Measurements from ENCODE around the gene ATP8B2.
A peak's percentile ranks its signal among the peaks of the same experiment; 100 is the strongest.
"Not testable (repeated sequence)": the region's sequence is repeated elsewhere in the genome, so short reads cannot be mapped to it uniquely, and the experiment has no call there.

The ATP8B2 gene

DNA sequence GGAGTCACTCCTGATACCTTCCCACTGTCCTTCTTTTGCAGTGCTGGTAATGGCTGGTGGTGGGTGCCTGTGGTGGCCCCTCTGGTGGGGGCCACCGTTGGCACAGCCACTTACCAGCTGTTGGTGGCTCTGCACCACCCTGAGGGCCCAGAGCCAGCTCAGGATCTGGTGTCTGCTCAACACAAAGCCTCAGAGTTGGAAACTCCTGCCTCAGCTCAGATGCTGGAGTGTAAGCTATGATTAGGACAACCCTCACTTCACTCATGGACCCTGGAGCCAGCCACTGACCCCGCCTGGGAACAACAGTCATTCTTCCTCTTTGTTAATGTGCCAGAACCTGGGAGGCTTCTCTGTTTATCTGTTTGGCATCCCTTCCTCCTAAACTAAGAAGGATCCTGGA, 1.1 kb upstream of the ATP8B2 start:
- DNase-seq, result no peak

DNA sequence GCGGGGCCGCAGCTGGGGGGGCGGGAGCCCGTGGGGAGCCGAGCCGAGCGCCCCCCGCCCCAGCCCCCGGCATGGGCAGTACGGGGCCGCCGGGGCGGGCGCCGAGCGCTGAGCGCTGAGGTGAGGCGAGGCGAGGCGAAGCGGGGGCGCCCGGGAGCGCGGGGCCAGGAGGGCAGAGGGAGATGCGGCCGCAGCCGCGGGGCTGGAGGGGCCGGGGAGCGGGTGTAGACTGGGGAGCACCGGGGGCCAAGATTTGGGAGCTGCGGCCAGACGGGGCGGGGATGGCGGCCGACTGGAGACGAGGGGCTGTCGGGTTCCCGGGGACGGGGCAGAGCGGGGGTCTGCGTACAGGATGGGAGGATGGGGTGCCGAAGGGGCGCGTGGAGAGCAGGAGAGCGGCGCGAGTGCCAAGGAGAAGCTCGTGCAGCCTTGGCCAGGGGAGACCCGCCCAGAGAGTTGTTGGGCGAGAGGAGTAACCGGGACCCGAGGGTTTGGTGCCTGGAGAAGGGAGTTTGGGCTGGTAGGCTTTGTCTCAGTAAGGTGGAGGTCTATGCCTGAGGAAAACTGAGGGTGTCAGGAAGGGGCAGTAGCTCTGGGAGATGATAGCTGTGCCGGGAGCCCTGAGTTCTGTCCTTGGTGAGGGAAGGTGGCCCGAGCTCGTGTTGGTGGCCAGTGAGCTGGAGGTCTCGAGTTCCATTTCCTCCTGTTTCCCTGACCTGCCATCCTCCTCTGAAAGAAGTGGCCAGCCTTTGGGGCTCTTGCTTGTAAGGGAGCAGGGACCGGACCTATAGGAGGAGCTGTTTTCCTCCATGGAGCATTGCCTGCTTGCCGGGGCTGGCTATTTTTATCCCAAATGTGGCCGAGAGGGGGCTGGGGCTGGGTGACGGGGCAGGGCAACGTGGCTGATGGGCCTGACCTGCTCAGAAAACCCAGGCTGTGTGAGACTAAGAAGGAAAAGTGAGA, 539 bp downstream of the ATP8B2 start:
- DNase-seq, result no peak

DNA sequence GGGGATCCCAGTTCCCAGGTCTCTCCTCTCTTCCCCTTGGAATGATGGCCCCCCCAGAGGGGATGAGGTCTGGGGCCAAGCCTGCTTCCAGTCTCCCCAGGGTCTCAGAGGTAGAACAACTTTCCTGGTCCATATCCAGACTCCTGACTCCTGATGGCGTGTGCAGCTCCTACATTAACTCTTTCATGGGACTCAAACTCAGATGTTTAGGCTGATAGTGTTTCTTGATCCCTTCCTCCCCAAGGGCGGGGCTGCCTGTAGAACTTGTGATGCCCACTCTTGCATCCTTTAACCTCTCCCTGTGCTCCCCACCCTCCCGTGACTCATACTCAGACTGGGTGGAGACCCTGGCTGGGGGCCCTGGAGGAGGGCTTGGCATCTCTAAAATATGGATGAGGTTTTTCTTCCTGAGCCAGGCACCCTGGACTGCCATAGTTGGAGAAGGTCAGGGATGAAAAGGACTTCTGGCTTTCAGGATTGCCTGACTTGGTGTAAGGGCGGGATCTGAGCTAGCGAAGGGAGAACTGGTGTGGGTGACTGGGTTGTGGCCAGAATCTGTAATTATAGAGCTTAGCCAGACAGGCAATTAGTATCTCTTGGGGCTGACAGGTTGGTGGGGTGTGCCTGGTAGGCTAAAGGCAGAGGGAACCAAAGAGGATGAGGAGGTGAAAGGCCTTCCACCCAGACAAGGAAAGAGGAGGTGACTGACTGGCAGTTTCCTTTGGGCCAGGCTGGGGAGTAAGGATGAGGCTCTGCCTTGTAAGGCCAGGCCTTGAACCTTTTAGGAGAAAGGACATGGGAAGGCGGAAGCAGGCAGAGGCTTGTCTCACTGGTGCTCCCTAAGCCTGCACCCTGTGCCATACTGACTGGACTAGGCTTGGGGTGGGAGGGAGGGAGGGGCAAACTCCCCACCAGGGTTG, 1.5 kb downstream of the ATP8B2 start:
- no peak for DNase-seq

DNA sequence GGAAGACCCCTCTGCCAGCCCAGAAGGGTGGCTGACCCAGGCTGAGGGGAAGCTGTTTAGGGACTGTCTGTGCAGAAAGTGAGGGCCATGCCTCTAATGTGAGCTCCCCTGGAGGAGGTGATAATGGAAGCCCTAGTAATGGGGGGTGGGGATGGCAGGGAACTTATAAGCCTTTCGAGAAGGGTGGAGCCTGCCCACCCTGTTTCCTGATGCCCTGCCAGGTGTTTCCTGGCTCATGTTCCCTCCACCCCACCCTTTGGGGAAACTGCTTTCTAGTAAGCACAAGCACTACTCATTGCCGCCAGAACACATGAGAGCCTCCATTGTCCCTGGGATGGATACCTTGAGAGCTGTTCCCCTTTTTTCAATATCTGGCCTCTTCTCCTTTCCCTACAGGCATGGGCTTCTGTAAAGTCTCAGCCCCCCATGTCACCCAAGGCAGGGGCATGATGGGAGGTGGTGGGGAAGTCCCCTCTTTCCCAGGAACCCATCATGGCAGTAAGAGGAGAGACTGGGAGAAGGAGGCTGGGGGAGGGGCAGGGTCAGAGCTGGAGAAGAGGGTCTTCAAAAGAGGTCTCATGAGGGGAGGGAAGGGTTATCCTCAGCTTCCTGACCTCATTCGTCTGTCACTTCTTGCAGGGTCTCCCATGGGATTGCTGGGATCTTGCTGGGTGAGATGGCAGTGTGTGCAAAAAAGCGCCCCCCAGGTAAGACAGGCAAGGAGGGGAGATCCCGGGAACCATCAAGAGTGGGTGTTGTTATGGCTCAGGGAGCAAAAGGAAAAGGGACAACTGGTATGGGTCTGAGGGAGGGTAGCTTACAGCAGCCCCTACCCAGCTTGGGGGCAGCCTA, 2.4 kb downstream of the ATP8B2 start:
- DNase-seq, result peak; percentile 54

DNA sequence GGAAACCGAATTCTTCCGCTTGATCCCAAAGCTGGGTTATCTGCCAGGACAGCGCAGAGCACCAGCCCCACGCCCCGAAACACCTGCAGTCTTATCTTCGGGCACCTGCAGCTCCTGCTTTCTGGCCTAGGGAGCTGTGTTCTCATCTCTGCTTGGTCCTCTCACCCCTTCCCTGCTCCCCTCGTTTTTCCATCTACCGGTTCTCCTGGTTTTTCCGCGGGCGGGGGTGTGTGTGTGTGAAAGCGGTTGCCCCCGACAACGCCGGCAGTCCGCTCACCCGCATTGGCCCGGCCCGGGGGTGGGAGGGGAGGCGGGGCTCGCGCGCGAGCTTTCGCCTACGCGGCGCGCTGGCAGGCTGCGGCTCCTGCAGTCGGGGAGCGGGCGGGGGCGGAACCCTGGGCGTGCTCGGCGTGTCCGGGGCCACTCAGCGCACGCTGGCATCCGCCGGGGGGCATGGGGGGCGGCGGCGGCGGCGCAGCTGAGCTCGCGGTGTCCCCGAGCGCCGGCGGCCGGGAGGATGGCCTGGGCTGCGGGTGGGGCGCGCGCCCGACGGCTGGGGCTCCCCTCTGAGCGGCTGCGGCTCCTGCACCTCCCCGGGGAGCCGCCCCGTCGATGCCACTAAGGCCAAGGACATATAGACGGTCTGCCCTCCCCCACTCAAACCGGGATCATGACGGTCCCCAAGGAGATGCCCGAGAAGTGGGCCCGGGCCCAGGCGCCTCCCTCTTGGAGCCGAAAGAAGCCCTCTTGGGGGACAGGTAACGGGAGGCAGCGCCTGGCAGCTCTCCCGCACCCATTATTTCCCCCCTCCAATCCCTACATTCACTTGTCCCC, 3.2 kb downstream of the ATP8B2 start:
- DNase-seq, result peak; percentile 70

DNA sequence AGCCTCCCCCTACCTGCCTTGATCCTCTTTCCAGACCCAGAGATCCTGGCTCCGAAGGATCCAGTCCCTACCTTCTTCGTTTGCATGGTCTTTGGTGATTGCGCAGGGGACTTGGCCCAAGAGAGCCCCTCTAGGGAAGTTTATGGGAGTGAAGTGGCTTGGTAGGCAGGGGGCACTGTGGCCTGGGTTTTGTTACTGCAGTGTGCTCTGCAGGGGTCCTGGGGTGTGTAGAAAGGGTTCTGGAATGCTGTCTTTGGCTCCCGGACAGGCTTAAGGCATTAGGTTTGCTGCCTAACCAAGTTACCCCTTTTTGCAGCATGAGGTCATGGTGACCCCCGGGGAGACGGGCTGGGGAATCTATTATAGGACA, 3.8 kb downstream of the ATP8B2 start:
- no peak for DNase-seq

DNA sequence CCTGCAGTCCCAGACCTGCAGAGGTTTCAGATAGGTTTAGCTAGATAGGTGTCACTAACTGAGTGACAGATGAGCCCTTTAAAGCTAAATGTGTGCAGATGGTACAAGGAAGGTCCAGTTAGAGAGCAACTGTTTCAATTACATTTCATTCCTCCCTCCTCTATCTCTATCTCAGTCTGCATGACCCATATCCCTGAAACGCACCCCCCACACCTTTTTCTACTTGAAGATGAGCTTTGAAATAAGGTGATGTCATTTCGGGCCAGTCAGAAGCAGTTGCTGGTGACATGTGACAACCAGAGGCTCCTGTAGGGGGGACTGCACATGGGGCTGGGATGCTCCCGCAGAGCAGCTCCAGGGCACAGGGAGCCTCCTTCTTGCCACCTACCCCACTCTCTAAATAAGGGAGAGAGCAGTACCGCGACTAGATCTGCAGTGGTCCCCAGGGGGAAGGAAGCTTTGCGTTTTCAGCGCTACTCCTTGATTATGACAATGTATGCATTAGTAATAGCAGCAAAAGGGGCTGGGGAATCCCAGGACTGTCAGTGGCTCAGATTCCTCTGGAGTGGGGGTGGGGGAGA, 4.3 kb downstream of the ATP8B2 start:
- no peak for DNase-seq

DNA sequence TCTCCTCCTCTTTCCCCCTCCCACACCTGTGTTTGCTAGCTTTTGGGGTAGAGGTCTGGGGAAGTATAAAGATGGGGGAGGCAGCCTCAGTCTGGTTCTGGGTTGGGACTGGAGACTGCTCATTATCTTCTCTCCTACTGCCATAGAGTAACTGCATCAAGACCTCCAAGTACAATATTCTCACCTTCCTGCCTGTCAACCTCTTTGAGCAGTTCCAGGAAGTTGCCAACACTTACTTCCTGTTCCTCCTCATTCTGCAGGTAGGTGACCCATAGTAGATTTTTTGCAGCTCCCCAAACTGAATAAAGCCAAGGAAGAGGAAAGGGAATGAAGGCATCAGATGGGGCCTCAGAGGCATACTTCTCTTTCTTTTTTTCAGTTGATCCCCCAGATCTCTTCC, 5.3 kb downstream of the ATP8B2 start:
- DNase-seq, result no peak

DNA sequence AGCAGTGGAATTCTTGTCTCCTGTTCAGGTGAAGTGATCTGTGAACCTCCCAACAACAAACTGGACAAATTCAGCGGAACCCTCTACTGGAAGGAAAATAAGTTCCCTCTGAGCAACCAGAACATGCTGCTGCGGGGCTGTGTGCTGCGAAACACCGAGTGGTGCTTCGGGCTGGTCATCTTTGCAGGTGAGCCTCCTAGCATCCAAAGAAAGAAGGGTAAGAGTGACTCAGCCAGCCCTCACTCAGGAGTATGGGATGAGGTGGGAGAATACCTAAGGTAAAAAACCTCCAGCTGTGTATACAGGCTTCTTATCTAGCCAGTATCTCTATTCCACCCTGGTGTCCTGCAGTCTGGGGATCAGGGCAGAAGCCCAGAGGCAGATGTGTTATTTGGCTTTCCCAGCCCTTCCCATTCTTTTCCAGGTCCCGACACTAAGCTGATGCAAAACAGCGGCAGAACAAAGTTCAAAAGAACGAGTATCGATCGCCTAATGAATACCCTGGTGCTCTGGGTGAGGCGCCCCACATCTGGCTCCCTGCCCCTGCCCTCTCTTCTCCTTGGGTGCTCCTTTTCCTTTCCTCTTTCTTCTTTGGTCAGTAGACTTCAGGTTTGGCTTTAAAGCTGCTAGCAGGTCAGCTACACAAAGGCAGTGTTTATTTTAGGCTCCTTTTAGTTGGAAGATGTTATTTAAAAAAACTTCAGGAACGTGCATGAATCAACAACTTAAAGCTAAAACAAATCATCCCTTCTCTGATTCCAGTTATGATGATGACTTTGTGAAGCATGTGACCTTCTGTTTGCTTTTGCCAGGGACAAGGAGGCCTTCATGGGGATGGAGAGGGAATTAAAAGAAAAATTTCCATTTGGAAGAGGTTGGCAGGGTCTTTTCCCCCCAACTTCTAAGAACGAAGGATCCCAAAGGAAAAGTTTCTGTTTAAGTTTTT, 9.0 kb downstream of the ATP8B2 start:
- DNase-seq, result no peak

DNA sequence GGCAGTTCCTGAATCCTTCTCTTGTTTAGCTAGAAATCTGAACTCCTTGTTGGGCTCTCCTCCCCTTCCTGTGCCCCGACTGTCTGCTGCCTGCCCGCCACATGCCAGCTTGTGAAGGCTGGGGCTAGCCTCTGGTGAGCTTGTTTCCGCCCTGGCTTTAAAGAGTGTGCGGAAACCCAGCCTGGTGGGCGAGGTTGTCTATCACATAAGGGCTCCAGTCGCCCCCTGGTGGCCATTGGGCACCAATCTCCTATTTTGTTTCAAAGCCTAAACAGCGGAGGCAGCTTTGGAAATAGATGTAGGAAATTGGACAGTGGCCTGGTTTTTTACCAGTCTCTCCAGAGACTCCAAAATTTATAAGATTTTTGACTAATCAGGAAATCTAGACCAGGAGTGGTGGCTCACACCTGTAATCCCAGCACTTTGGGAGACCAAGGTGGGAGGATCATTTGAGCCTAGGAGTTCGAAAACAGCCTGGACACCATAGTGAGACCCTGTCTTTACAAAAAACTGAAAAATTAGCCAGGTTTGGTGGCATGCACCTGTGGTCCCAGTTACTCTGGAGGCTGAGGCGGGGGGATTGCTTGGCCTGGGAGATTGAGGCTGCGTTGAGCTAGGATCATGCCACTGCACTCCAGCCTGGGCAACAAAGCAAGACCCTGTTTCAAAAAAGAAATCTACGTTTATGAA, 9.8 kb downstream of the ATP8B2 start:
- peak; percentile 62 for DNase-seq

DNA sequence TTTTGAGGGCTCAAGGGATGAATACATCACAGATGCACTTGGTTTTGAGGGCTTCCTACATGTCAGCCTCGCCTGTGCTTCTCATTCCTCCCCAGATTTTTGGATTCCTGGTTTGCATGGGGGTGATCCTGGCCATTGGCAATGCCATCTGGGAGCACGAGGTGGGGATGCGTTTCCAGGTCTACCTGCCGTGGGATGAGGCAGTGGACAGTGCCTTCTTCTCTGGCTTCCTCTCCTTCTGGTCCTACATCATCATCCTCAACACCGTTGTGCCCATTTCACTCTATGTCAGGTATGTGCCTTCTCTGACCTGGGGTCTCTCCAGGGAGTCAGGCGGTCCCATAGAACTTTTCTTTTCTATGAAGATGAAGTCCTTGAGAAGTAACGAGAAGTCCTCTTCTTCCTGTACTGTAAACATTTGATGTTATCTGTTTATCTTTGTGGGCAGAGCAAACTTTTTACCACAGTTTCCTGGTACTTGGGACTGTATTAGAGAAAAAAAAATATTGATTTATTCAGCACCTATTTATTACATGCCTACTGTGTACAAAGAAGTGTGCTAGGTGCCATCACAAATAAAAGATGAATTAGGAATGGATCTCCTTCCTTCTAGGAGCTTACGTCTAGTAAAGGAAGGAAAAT, 12.0 kb downstream of the ATP8B2 start:
- DNase-seq, result no peak

DNA sequence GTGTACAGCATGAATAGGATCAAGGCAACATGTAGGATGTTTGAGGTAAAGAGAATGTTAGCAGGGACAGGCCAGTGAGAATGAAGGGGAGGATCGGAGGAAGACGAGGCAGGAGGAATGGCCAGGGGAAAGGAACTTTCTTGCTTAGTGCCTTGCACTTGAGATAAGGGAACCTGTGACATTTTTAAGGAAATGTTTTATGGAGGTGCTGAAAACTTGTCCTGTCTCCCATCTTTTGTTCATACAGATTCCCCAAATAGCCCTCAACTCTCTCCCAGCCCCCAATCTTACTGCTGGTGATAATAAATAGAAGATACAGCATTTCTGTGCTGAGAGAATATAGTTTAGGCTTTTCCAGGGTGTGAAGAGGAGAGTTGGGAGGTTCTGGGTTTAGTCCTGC, 13.6 kb downstream of the ATP8B2 start:
- DNase-seq, result no peak

DNA sequence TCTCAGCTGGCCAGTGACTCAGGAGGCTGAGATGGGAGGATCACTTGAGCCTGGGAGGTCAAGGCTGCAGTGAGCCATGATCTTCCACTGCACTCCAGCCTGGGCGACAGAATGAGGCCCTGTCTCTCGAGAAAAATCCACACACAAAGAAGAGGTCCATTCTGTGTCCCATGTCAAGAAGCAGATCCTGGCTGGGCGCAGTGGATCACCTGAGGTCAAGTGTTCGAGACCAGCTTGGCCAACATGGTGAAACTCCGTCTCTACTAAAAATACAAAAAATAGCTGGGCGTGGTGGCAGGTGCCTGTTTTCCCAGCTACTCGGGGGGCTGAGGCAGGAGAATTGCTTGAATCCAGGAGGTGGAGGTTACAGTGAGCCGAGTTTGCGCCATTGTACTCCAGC, 16.0 kb downstream of the ATP8B2 start:
- DNase-seq, result not testable (repeated sequence)

DNA sequence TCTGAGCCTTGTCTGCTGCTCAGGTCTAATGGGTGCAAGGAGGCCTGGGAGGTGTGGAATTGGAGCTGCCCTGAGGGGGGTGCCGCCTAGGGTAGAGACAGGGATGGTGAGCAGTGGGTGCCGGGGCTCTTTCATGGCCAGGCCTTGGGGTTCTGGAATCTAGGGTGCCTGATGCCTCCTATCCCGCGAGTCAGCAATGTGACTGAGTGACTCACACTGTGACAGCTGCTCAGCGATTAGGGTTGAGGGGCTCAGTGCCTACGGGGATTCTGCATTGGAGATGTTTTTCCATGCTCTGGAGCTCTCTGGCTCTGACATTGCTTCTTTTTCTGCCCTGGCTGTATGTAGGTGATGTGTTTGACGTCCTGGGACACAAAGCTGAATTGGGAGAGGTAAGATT, 16.8 kb downstream of the ATP8B2 start:
- no peak for DNase-seq

DNA sequence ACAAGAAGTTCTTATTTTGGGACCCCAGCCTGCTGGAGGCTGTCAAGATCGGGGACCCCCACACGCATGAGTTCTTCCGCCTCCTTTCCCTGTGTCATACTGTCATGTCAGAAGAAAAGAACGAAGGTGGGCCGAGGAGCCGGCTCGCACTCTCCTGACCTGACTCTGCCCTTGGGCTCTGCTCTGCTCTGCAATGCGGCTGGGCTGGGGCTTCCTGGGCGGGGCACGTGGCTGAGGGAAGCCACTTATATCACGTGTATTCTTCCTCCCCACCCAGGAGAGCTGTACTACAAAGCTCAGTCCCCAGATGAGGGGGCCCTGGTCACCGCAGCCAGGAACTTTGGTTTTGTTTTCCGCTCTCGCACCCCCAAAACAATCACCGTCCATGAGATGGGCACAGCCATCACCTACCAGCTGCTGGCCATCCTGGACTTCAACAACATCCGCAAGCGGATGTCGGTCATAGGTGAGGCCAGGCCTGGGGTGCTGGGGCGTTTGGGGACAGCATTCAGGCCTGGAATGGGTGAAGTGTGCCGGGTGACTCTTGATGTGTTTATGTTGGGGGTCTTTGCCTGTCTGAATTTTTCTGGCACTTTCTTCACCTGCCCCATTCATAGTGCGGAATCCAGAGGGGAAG, 17.6 kb downstream of the ATP8B2 start:
- DNase-seq, result no peak

DNA sequence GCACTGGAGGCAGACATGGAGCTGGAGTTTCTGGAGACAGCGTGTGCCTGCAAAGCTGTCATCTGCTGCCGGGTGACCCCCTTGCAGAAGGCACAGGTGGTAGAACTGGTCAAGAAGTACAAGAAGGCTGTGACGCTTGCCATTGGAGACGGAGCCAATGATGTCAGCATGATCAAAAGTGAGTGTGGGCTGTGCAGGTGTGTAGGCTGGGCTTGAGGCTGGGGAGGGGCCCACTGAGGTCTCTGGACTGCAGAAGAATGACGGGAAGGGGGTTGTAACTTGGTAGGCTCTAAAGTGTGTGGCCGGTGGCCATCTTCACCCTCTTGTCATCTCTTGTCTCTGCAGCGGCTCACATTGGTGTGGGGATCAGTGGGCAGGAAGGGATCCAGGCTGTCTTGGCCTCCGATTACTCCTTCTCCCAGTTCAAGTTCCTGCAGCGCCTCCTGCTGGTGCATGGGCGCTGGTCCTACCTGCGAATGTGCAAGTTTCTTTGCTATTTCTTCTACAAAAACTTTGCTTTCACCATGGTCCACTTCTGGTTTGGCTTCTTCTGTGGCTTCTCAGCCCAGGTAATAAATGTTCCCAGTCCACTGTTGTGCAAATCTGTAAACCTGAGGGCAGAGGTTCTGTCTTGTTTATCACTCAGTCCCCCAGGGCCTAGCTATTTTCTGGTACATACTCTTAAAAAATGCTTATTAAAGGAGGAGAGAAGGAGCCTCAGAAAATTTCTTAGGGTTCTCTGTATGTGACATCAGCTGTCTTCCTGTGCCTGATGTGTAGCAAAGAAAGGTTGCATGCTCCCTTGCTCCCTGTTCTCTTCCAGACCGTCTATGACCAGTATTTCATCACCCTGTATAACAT, 19.9 kb downstream of the ATP8B2 start:
- no peak for DNase-seq

DNA sequence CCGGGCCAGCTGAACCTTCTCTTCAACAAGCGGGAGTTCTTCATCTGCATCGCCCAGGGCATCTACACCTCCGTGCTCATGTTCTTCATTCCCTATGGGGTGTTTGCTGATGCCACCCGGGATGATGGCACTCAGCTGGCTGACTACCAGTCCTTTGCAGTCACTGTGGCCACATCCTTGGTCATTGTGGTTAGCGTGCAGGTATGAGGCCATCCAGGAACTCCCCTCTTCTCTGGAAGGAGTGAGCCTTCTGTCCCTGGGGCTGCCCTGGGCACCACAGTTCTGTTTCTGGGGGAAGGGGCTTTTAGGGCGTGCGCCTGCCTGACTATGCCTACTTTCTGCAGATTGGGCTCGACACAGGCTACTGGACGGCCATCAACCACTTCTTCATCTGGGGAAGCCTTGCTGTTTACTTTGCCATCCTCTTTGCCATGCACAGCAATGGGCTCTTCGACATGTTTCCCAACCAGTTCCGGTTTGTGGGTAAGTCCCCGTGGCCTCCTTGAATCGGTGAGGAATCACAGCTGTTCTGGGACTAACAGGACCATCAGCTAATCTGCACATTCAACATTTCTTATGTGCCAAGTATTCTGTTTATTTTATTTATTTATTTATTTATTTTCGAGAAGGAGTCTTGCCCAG, 21.1 kb downstream of the ATP8B2 start:
- DNase-seq, result no peak
